Ascending aorta (tissue), 2 donors: Measurements from ENCODE around the gene GALNT9. TPM values are rescaled to one million over a fixed set of nuclear protein-coding genes. Genes with fewer than 3 reads are reported as not detected.

Source experiments
- DNase-seq, 2 donors: peaks; one replicate each; pipeline ENCODE4 v3.0.0-alpha.2; 2019; ENCODE audit warnings: low spot score in 2 of 2
- H3K27ac ChIP-seq, 2 donors: fragments of 200-600 bp; sonication (generic); one replicate each; pipeline ENCODE4 v1.5.1; 2016 to 2017; ENCODE audit warnings: mild to moderate bottlenecking in 1 of 2
- H3K27me3 ChIP-seq: fragments of 200-600 bp; sonication (generic); one replicate; pipeline ENCODE4 v1.5.1; 2017
- H3K36me3 ChIP-seq, 2 donors: fragments of 200-600 bp; sonication (generic); one replicate each; pipeline ENCODE4 v1.5.1; 2016
- H3K4me1 ChIP-seq, 2 donors: fragments of 200-600 bp; sonication (generic); one replicate each; pipeline ENCODE4 v1.5.1; 2016 to 2017; ENCODE audit warnings: mild to moderate bottlenecking in 1 of 2
- H3K4me3 ChIP-seq, 2 donors: fragments of 200-600 bp; sonication (generic); one replicate each; pipeline ENCODE4 v1.5.1; 2016 to 2017; ENCODE audit warnings: mild to moderate bottlenecking in 1 of 2
- H3K9me3 ChIP-seq, 2 donors: fragments of 200-600 bp; sonication (generic); one replicate each; pipeline ENCODE4 v1.5.1; 2016
- CTCF ChIP-seq, 3 experiments: fragments of 200-600 bp in 2 of 3; fragments of 450-650 bp in 1 of 3; sonication (generic) in 2 of 3; IDR thresholded peaks; one replicate each; pipeline ENCODE4 v1.5.1; 2016 to 2019; ENCODE audit warnings: antibody characterized with exemption in 3 of 3, mild to moderate bottlenecking in 1 of 3, moderate library complexity in 1 of 3
- intact Hi-C: fragments of 100-400 bp; cut with DNase I; formaldehyde crosslinking; loops from one replicate; pipeline ENCODE4 v1.15.1; 2023
- total RNA-seq: library from RNA; depleted of rRNA; stranded (reverse); fragments of >200 nt; gene quantifications from one replicate; pipeline ENCODE4 v1.1.0, GENCODE V29; 2016

The GALNT9 gene
- total RNA-seq, 1 donor from 2014 or later, result not detected

GRCh38 chr12:132211326-132211725 is 118.1 kb downstream of the GALNT9 start:
- intact Hi-C loops, result no loop called here
- no peak for TF ChIP-seq CTCF (IDR thresholded peaks at IDR 0.05)
- Histone ChIP-seq H3K9me3 (peaks cover 0 to 5% of the 10 kb centered on the region in 2 donors), H3K36me3 (no peaks in the 10 kb centered on the region), H3K4me1 (no peaks in the 10 kb centered on the region), H3K4me3 (no peak overlapping the region), H3K27ac (no peak overlapping the region), H3K27me3 (no peaks in the 10 kb centered on the region)
- no peak for DNase-seq

GRCh38 chr12:132210223-132211055 is 119.0 kb downstream of the GALNT9 start:
- Histone ChIP-seq H3K27ac (no peak overlapping the region), H3K4me1 (no peaks in the 10 kb centered on the region), H3K9me3 (peaks cover 0 to 5% of the 10 kb centered on the region in 2 donors), H3K36me3 (no peaks in the 10 kb centered on the region), H3K27me3 (no peaks in the 10 kb centered on the region), H3K4me3 (no peak overlapping the region)
- DNase-seq, result no peak
- intact Hi-C loops, result no loop called here
- TF ChIP-seq CTCF (IDR thresholded peaks at IDR 0.05), result no peak

GRCh38 chr12:132209619-132210222 is 119.7 kb downstream of the GALNT9 start:
- Histone ChIP-seq H3K4me3 (no peak overlapping the region), H3K27me3 (no peaks in the 10 kb centered on the region), H3K4me1 (peaks cover 2 to 3% of the 10 kb centered on the region in 2 donors), H3K36me3 (no peaks in the 10 kb centered on the region), H3K27ac (no peak overlapping the region), H3K9me3 (peaks cover 0 to 5% of the 10 kb centered on the region in 2 donors)
- DNase-seq, result no peak
- no peak for TF ChIP-seq CTCF (IDR thresholded peaks at IDR 0.05)
- intact Hi-C loops, result no loop called here

DNA sequence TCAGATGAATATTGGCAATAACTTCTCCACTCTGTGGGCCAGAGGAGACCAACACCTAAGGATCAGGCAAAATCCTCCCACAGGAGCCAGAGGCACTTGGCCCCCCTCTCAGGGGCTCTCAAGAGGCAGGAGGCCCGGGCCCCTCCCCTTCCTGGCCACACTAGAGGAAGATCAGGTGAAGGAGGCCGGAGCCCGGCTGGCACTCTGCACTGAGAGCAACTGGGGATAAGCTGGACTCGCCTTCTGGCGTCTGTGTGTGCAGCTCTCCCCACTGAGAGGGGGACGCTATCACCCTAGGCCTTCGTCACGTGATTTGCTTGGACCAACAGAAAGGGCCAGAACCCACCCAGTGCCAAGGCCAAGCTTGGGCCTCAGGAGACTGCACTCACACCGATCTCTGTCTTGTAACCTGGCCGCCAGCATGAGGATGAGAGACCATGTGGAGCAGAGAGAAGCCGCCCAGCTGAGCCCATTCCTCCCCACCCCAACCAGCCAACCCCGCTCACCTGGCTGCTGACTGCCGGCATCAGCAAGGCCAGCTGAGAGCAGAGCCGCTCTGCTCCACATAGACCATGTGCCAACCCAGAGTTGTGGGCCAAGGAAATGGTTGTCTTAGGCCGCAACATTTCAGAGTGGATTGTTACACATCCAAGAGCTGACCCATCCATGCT is 121.1 kb downstream of the GALNT9 start:
- no peak for TF ChIP-seq CTCF (IDR thresholded peaks at IDR 0.05)
- no peak for DNase-seq
- Histone ChIP-seq H3K9me3 (peaks cover 0 to 5% of the 10 kb centered on the region in 2 donors), H3K27me3 (no peaks in the 10 kb centered on the region), H3K36me3 (no peaks in the 10 kb centered on the region), H3K27ac (no peak overlapping the region), H3K4me1 (peaks cover 2 to 3% of the 10 kb centered on the region in 2 donors), H3K4me3 (no peak overlapping the region)
- intact Hi-C loops, result no loop called here

DNA sequence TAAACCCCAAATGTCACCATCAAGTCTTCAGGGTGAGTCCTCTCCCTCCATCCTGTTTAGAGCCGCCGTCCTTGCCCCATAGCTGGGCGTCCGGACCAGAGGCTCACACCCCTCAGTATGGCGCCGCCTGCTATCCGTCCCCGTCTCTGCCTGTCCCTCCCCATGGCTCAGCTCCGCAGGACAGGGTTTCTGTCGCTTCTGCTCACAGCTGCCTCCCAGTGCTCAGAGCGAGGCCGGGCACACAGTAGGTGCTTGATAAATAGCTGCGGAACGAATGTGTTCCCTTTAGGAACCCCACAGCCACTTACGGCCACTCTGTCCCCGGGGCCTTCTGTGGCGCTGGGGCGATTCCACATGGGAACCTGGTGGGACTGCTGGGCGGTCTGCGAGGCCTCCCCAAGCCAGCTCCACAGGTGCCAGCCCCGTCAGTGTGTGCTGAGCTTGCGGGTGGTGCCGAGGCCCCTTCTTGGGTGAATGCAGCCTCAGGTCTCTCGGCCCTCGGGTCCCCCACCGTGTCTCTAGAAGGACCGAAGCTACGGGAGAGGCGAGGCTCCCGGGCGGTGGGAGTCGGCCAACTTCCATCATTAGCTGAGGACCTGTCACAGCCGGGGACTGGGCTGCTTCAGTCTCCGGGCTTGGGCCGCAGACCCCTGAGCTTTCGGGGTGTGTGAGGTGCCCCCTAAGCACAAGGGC is 122.2 kb downstream of the GALNT9 start:
- Histone ChIP-seq H3K36me3 (no peaks in the 10 kb centered on the region), H3K9me3 (peaks cover 0 to 5% of the 10 kb centered on the region in 2 donors), H3K27ac (no peak overlapping the region), H3K4me1 (peaks cover 2 to 3% of the 10 kb centered on the region in 2 donors), H3K4me3 (no peak overlapping the region), H3K27me3 (no peaks in the 10 kb centered on the region)
- no peak for DNase-seq
- TF ChIP-seq CTCF (IDR thresholded peaks at IDR 0.05), result no peak
- intact Hi-C loops, result no loop called here
